HepG2 (cell line): ENCODE measurements around the gene CNR2. TPM values are rescaled to one million over a fixed set of nuclear protein-coding genes. Genes with fewer than 3 reads are reported as not detected.
A peak's percentile ranks its signal among the peaks of the same experiment; 100 is the strongest.

Experiments
- BCL6 ChIP-seq: IDR thresholded peaks from 2 replicates; pipeline ENCODE4 v1.6.1; 2016; ENCODE audit warnings: missing genetic modification reagents, missing compliant biosample characterization
- CEBPZ ChIP-seq: IDR thresholded peaks from 2 replicates; pipeline ENCODE4 v1.6.1; 2012; ENCODE audit warnings: low read length, improper control_type of control experiment
- CENPX ChIP-seq: sonication (generic); formaldehyde crosslinking; IDR thresholded peaks from 2 replicates; pipeline ENCODE4 v1.9.0; 2021; ENCODE audit warnings: mild to moderate bottlenecking, missing genetic modification reagents, moderate library complexity
- CERS6 ChIP-seq: sonication (generic); formaldehyde crosslinking; IDR thresholded peaks from 2 replicates; pipeline ENCODE4 v1.5.0; 2020; ENCODE audit warnings: missing genetic modification reagents
- HOXA7 ChIP-seq: sonication (generic); formaldehyde crosslinking; IDR thresholded peaks from 2 replicates; pipeline ENCODE4 v1.8.1; 2022; ENCODE audit warnings: mild to moderate bottlenecking, missing genetic modification reagents, moderate library complexity
- HOXA9 ChIP-seq: sonication (generic); formaldehyde crosslinking; IDR thresholded peaks from 2 replicates; pipeline ENCODE4 v1.8.1; 2022; ENCODE audit warnings: missing genetic modification reagents, mild to moderate bottlenecking, moderate library complexity, borderline replicate concordance
- IRF9 ChIP-seq: sonication (generic); formaldehyde crosslinking; IDR thresholded peaks from 2 replicates; pipeline ENCODE4 v1.8.0; 2022; ENCODE audit warnings: missing genetic modification reagents, mild to moderate bottlenecking, borderline replicate concordance
- KLF15 ChIP-seq: sonication (generic); formaldehyde crosslinking; IDR thresholded peaks from 2 replicates; pipeline ENCODE4 v1.8.1; 2023; ENCODE audit warnings: borderline replicate concordance, mild to moderate bottlenecking, inconsistent platforms, missing genetic modification reagents, mixed read lengths
- PAWR ChIP-seq: sonication (generic); formaldehyde crosslinking; IDR thresholded peaks from 2 replicates; pipeline ENCODE4 v1.4.0; 2020; ENCODE audit warnings: missing genetic modification reagents, mild to moderate bottlenecking, borderline replicate concordance
- RERE ChIP-seq: IDR thresholded peaks from 2 replicates; pipeline ENCODE4 v1.6.1; 2016; ENCODE audit warnings: low read depth, missing genetic modification reagents, missing compliant biosample characterization
- RNF219 ChIP-seq: sonication (generic); formaldehyde crosslinking; IDR thresholded peaks from 2 replicates; pipeline ENCODE4 v1.5.0; 2020; ENCODE audit warnings: mild to moderate bottlenecking, missing genetic modification reagents
- U2AF2 ChIP-seq: fragments of 200-400 bp; formaldehyde crosslinking; IDR thresholded peaks from 2 replicates; pipeline ENCODE4 v1.6.1; 2017; ENCODE audit warnings: low read depth, mild to moderate bottlenecking, low read length
- ZNF30 ChIP-seq: sonication (generic); formaldehyde crosslinking; IDR thresholded peaks from 2 replicates; pipeline ENCODE4 v1.5.0; 2020; ENCODE audit warnings: mild to moderate bottlenecking, missing genetic modification reagents
- ZNF605 ChIP-seq: sonication (generic); formaldehyde crosslinking; IDR thresholded peaks from 2 replicates; pipeline ENCODE4 v1.8.0; 2022; ENCODE audit warnings: mild to moderate bottlenecking, missing genetic modification reagents
- ZNF749 ChIP-seq: sonication (generic); formaldehyde crosslinking; IDR thresholded peaks from 2 replicates; pipeline ENCODE4 v1.8.0; 2022; ENCODE audit warnings: mild to moderate bottlenecking, missing genetic modification reagents, moderate library complexity, borderline replicate concordance
- polyA plus RNA-seq, 8 experiments: library from polyadenylated mRNA; depleted of rRNA in 3 of 8; stranded (reverse) in 7 of 8; unstranded in 1 of 8; fragments of >200 nt; fragmentation: Illumina TruSeq in 4 of 8; extraction: Trizol in 4 of 8; gene quantifications; 2 replicates each; pipeline versions ENCODE4 v1.2.1 to v1.2.3, GENCODE V29; 2011 to 2016; ENCODE audit warnings: low read depth in 4 of 8, missing spikeins in 1 of 8, mixed read lengths in 1 of 8; ENCODE audit not compliant: insufficient read depth in 1 of 8
- total RNA-seq, 5 experiments: library from RNA; depleted of rRNA; stranded (reverse); fragments of >200 nt; fragmentation: Illumina TruSeq; extraction: Trizol; gene quantifications; 2 replicates each; pipeline ENCODE4 v1.2.3, GENCODE V29; 2016; ENCODE audit warnings: low read depth in 1 of 5

CNR2 gene
- total and polyA plus RNA-seq, 2 of the 13 experiments (the other 11 are each of a cell fraction or from before 2014, with no cell fraction given), result not detected

GRCh38 chr1:23867895-23868556 lies 45.1 kb downstream of the CNR2 start, which contains the start of gene FUCA1 (continued):
- TF ChIP-seq CEBPZ, result no peak
- no peak for TF ChIP-seq ZNF749 (CRISPR knock-in tag)
- no peak for TF ChIP-seq ZNF30
- peak; percentile 34 for TF ChIP-seq BCL6 (CRISPR knock-in tag)
- TF ChIP-seq CENPX (CRISPR knock-in tag), result no peak
- TF ChIP-seq PAWR (CRISPR knock-in tag), result no peak
- TF ChIP-seq IRF9, result peak; percentile 69; the same call in 1 of the 2 replicates
- peak; percentile 25; the same call in 1 of the 2 replicates for TF ChIP-seq KLF15 (CRISPR knock-in tag)
- TF ChIP-seq HOXA7, result no peak
- TF ChIP-seq RNF219 (CRISPR knock-in tag), result no peak
- TF ChIP-seq ZNF605, result peak; percentile 74
- no peak for TF ChIP-seq RERE (CRISPR knock-in tag)
- TF ChIP-seq CERS6 (CRISPR knock-in tag), result no peak
- TF ChIP-seq HOXA9 (CRISPR knock-in tag), result peak; percentile 46; the same call in 1 of the 2 replicates
- TF ChIP-seq U2AF2, result no peak
